DMS 273 (cell line): ENCODE measurements around the gene KRT9.
"Not testable (repeated sequence)": the region's sequence is repeated elsewhere in the genome, so short reads cannot be mapped to it uniquely, and the experiment has no call there.

Experiments used
- DNase-seq: peaks from one replicate; lab custom pipeline; 2025; ENCODE audit not compliant: unreplicated experiment; lab: John Stamatoyannopoulos, UW

The KRT9 gene

GRCh38 chr17:41571561-41572434 lies at the start of gene KRT9:
TSS of gene KRT9 (minus strand) at chr17:41572059. CDS start at chr17:41571992, 67 bp downstream.
- no peak for DNase-seq

- not testable (repeated sequence) for DNase-seq
Measured at GRCh38 chr17:41621435-41621817, 49.6 kb upstream of the KRT9 start.

GRCh38 chr17:41620583-41621434 lies 49.0 kb upstream of the KRT9 start:
- DNase-seq, result no peak

- DNase-seq, result not testable (repeated sequence)
Measured at GRCh38 chr17:41619927-41620582, 48.2 kb upstream of the KRT9 start.

- no peak for DNase-seq
Measured at GRCh38 chr17:41619036-41619926, 47.4 kb upstream of the KRT9 start.

GRCh38 chr17:41618341-41619035 lies 46.6 kb upstream of the KRT9 start:
- DNase-seq, result no peak

GRCh38 chr17:41617698-41618097 lies 45.8 kb upstream of the KRT9 start:
- DNase-seq, result peak; percentile 30

- DNase-seq, result no peak
Measured at GRCh38 chr17:41617136-41617535, 45.3 kb upstream of the KRT9 start.

GRCh38 chr17:41616486-41616885 lies 44.6 kb upstream of the KRT9 start:
- DNase-seq, result not testable (repeated sequence)

GRCh38 chr17:41615454-41615853 lies 43.6 kb upstream of the KRT9 start:
- DNase-seq, result peak; percentile 30

GRCh38 chr17:41614767-41615166 lies 42.9 kb upstream of the KRT9 start:
- DNase-seq, result not testable (repeated sequence)

- no peak for DNase-seq
Measured at GRCh38 chr17:41614098-41614497, 42.2 kb upstream of the KRT9 start.

- no peak for DNase-seq
Measured at GRCh38 chr17:41613277-41614082, 41.6 kb upstream of the KRT9 start.

- not testable (repeated sequence) for DNase-seq
Measured at GRCh38 chr17:41612376-41613160, 40.7 kb upstream of the KRT9 start, which contains the start of gene KRT16. TSS of gene KRT16 (minus strand) at chr17:41612767. CDS start at chr17:41612688, 79 bp downstream.

- no peak for DNase-seq
Measured at GRCh38 chr17:41610965-41611640, 39.2 kb upstream of the KRT9 start.

- DNase-seq, result peak; percentile 52
Measured at GRCh38 chr17:41610061-41610517, 38.2 kb upstream of the KRT9 start.

- peak; percentile 10 for DNase-seq
Measured at GRCh38 chr17:41606930-41607329, 35.1 kb upstream of the KRT9 start.
